NAMALWA (cell line): ENCODE results near the gene LY9.

Source experiments
- DNase-seq: peaks from one replicate; pipeline ENCODE4 v3.0.0-alpha.2; 2015; ENCODE audit warnings: low spot score

LY9 gene

DNA sequence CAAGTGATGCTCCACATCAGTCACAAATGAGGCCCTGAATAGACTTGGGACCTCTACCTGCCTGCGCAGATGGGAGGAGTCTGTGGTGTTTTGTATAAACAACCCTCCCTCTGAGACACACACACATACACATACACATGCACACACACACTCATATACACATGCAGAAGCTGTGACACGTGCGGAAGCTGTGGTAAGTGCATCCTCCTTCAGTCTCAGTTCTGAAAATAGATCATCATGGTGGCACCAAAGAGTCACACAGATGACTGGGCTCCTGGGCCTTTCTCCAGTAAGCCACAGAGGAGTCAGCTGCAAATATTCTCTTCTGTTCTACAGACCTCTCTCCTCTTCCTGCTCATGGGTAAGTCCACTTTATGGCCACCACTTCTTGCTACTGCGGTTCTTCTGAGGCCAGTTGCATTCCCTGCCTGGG, at the start of gene LY9:
LY9 (plus strand) TSS at position 224 of the 433 bp plus-strand sequence; CDS start at position 238, 14 bp downstream.
- peak; percentile 91 for DNase-seq

GRCh38 chr1:160746836-160747500, 49.0 kb upstream of the LY9 start:
- no peak for DNase-seq

- no peak for DNase-seq
Observed at GRCh38 chr1:160747717-160748116, 48.3 kb upstream of the LY9 start.

- DNase-seq = peak; percentile 41
Observed at GRCh38 chr1:160748181-160748877, 47.6 kb upstream of the LY9 start.

DNA sequence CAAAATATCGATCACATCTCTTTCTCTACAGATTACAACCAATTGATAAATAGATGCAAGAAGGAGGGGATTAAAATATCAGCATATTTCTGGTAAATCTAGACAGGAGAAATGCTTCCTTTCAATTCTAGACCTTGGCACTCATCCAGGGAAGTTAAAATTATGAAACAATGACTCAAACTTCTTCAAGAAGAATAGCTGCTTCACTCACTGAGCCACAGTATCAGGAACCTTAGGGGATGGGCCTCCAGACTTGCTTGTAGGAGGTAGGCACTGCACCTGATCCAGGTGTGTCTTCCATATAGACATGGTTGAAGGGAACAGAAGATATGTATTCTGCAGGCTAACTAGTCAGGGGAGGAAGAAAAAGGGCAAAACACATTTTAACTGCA, 47.1 kb upstream of the LY9 start:
- DNase-seq = no peak

DNA sequence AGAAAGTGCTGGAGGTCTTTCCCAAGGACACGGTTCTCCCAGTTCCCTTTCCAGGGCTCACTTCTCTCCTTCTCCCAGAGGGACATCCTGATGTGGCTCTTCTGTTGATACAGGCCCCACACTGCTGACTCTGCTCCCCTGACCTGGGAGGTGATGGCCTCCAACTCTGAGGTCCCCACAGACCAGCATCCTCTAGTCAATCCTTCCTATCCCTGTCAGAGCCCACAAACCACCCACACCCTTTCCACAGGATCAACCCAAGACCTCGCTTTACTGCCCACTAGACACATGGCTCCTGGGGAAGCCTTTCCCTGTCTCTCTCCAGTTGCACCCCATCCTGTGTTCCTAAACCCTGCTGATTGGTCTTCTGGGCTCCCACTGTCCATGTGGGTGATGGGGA, 45.4 kb upstream of the LY9 start:
- DNase-seq = no peak

DNA sequence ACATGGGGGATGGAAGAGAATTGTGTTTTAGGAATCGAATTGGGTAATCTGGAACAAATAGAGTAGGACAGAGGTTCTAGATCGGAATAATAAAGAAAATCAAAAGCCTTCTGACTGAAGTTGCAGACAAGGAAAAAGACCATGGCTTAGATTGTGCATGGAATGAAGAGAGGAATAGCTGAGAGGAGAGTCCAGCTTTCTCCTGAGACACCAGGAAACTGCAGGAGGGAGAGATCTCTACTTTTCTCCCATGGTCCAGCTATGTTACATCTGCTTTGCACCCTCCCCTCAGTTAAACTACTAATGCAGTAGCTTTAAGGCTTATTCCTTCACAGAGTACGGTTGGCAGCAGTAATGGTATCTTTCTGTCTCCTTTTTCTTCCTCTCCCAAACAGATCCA, 43.6 kb upstream of the LY9 start:
- DNase-seq = no peak

DNA sequence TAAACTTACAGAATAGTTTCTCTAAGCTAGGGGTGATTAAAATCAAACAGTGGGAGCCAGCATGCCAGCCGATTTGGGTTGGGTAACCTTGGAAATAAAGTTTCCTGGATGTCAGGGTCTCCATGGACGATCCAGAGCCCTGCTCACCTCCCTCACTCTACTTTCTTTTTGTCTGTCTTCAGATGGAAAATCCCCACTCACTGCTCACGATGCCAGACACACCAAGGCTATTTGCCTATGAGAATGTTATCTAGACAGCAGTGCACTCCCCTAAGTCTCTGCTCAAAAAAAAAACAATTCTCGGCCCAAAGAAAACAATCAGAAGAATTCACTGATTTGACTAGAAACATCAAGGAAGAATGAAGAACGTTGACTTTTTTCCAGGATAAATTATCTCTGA, 43.0 kb upstream of the LY9 start:
- no peak for DNase-seq

- DNase-seq = no peak
Observed at GRCh38 chr1:160753594-160753993, 42.4 kb upstream of the LY9 start.

DNA sequence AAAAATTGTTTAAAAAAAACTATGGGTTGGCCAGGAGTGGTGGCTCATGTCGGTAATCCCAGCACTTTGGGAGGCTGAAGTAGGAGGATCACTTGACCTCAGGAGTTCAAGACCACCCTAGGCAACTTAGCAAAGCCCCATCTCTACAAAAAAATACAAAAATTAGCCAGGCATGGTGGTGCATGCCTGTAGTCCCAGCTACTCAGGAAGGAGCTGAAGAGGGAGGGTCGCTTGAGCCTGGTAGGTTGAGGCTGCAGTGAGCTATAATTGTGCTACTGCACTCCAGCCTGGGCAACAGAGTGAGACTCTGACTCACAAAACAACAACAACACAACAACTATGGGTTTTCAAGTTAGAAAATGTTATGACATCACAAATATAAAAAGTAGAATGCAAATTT, 40.5 kb upstream of the LY9 start:
- DNase-seq = no peak

- no peak for DNase-seq
Observed at GRCh38 chr1:160755911-160756848, 39.8 kb upstream of the LY9 start.

GRCh38 chr1:160756849-160757201, 39.1 kb upstream of the LY9 start:
- no peak for DNase-seq

DNA sequence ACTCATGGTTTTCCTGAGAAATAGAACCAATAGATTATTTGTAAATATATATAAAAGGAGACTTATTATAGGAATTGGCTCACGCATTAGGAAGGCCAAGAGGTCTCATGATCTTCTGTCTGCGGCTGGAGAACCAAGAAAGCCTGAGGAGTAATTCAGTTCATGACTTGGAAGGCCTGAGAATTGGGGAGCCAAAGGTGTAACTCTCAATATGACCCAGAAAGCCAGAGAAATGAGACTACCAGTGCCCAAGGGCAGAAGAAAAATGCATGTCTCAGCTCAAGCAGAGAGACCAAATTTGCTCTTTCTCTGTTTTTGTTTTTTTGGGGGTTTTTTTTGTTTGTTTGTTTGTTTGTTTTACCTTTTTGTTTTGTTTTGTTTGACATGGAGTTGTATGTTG, 37.5 kb upstream of the LY9 start:
- no peak for DNase-seq

- DNase-seq = no peak
Observed at GRCh38 chr1:160759740-160760139, 36.2 kb upstream of the LY9 start.

DNA sequence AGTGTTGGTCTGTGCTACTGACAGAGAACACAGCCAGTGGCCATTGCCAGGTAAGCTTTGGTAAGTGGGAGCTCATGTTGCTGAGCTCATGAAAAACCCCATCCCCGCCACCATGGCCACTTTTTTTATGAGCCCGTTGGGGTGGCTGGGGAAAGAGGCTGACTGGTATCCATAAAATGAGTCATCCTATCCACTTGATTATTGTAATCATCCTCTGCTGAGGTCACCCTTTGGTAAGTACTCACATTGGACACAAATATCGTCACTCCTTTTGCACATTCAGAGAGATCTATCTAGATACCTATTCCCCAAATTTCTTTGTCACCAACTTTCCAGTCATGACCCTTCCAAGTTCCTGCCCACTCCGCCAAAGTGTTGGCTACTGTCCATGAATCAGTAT, 34.9 kb upstream of the LY9 start:
- no peak for DNase-seq

DNA sequence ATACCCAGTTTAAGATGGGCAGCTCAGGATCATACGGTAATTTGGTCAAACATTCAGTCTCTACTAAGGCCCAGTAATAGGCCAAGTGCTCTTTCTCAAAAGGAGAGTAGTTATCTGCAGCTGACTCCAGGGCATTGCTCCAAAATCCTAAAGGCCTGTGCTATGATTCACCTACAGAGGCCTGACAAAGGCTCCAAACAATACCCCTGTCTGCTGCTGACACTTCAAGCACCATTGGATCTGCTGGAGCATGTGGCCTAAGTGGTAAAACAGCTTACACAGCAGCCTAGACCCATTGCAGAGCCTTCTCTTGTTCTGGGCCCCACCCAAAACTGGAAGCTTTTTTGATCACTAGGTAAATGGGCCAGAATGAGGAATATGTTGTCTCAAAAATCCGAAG, 34.1 kb upstream of the LY9 start:
- no peak for DNase-seq

- DNase-seq = no peak
Observed at GRCh38 chr1:160763993-160764392, 32.0 kb upstream of the LY9 start.

DNA sequence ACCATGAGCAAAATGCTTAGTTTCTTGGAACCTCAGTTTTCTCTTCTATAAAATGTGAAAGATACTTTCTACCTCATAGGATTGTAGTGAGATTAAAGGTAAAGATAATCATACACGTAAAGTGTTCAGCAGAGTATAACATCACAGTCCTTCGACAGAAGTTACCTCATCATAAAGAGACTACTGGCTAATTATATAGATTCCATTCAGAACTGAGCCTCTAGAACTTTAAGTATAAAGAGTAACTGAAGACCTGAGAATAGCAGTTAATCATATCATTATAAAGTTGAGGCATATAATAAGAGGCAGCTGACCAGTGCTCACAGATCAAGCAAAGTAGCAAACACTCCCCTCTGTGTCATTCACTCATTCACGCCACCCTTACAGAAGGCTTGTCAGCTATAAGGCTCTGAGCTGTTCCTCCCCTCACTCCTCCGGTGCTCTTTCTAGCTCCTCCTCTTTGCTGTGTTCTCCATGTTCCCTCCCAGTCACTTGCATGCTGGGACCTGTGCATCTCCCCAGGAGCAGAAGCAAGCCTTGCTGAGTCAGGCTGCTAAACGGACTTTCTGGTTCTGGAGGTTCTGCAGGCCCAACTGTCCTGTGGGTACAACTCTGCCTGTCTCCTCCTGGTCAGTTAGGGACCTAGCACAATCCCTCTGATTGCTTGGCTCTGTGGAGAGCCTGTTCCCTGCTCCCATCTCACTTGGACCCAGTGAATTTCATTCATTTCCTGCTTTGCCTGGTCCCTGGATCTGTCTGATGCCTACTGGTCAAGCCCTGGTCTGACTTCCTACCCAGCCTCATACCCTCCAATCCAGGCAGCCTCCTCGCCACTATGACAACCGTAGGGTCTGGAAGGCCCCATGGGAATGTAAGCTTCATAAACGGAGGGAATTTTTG, 28.3 kb upstream of the LY9 start:
- DNase-seq = peak; percentile 28

- DNase-seq = peak; percentile 91
Observed at GRCh38 chr1:160768295-160768657, 27.7 kb upstream of the LY9 start.

DNA sequence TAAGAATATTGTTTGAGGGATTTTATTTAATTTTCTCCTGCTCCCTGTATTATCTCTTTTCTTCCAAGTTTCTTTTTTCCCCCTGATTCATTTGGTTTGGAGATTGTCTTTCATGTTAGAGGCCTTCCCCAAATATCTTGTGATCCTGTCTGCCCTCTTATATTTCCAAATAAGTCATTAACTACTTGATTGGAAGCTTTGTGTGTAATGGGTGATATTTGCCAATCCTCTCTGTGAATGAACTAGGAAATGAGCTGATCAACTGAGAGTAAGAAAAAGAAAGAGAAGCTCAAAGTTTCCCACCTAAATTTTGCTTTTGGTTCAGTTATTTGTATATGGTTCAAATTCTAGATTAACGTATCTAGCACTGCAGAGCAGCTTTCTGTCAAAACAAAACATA, 23.6 kb upstream of the LY9 start:
- no peak for DNase-seq

GRCh38 chr1:160773093-160773492, 22.9 kb upstream of the LY9 start:
- no peak for DNase-seq
